Measurements from ENCODE around the gene FTMT.

GRCh38 chr5:121872856-121873255 lies 21.2 kb downstream of the FTMT start:
- TF ChIP-seq, protein P1, sequence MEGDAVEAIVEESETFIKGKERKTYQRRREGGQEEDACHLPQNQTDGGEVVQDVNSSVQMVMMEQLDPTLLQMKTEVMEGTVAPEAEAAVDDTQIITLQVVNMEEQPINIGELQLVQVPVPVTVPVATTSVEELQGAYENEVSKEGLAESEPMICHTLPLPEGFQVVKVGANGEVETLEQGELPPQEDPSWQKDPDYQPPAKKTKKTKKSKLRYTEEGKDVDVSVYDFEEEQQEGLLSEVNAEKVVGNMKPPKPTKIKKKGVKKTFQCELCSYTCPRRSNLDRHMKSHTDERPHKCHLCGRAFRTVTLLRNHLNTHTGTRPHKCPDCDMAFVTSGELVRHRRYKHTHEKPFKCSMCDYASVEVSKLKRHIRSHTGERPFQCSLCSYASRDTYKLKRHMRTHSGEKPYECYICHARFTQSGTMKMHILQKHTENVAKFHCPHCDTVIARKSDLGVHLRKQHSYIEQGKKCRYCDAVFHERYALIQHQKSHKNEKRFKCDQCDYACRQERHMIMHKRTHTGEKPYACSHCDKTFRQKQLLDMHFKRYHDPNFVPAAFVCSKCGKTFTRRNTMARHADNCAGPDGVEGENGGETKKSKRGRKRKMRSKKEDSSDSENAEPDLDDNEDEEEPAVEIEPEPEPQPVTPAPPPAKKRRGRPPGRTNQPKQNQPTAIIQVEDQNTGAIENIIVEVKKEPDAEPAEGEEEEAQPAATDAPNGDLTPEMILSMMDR (conservative IDR thresholded peaks at IDR 0.05; ENCODE audit: low read depth, low read length) = no peak
- no peak for TF ChIP-seq EZH2 (IDR thresholded peaks at IDR 0.05; ENCODE audit: low read length, unreplicated experiment)

Data from PC-3 (cell line).